GM18517 (cell line): ENCODE results near the gene CRYGC.

Experiments used
- ATAC-seq: cut with Tn5 transposase; IDR thresholded peaks from one replicate; pipeline ENCODE4 v1.9.1; 2021; ENCODE audit warnings: mild to moderate bottlenecking, moderate library complexity; ENCODE audit not compliant: unreplicated experiment

The CRYGC gene

GRCh38 chr2:208097801-208098200, 31.8 kb downstream of the CRYGC start:
- no peak for ATAC-seq

GRCh38 chr2:208097313-208097712, 32.3 kb downstream of the CRYGC start:
- no peak for ATAC-seq

GRCh38 chr2:208096080-208096479, 33.5 kb downstream of the CRYGC start:
- no peak for ATAC-seq

- ATAC-seq: no peak
These were observed 36.5 kb downstream of the CRYGC start for GRCh38 chr2:208093128-208093527.

- no peak for ATAC-seq
These were observed 37.4 kb downstream of the CRYGC start for GRCh38 chr2:208092093-208092832.

GRCh38 chr2:208090420-208090819, 39.2 kb downstream of the CRYGC start:
- no peak for ATAC-seq

GRCh38 chr2:208086029-208086428, 43.6 kb downstream of the CRYGC start:
- no peak for ATAC-seq

GRCh38 chr2:208083807-208084206, 45.8 kb downstream of the CRYGC start:
- no peak for ATAC-seq
